Measurements from ENCODE around the gene SOX8. TPM values are rescaled to one million over a fixed set of nuclear protein-coding genes. Genes with fewer than 3 reads are reported as not detected.

SOX8 gene
- total RNA-seq, 1 experiment from 2014 or later: 5.2 TPM

GRCh38 chr16:1032607-1033006 is 51.0 kb downstream of the SOX8 start:
- ChIA-PET POLR2A (no interaction called here), CTCF (no interaction called here), RAD21 (ENCODE audit: low non-redundant PET in 1 of 2, low total read pairs in 2 of 2, uncharacterized antibody in 2 of 2, unreplicated experiment in 2 of 2) (no interaction called here)
- DNase-seq (ENCODE audit: low read depth, low spot score) (no peak), ATAC-seq (no peak)
- peaks cover 0 to 8% of the 10 kb centered on the region in 2 experiments; a peak in 1 of 4 replicates for H3K9me3 ChIP-seq (ENCODE audit: control insufficient read depth in 1 of 2, insufficient read depth in 1 of 2, low read depth in 1 of 2, low read length in 2 of 2)
- no peaks in the 10 kb centered on the region for H3K79me2 ChIP-seq (ENCODE audit: insufficient read depth, low read length)
- no peak overlapping the region for H3K9ac ChIP-seq (ENCODE audit: low read length)
- TF ChIP-seq EZH2 (IDR thresholded peaks at IDR 0.05) (no peak), YY1 (IDR thresholded peaks at IDR 0.05; ENCODE audit: extremely low read depth, insufficient replicate concordance, low read depth, low read length) (no peak), TCF7L2 (IDR thresholded peaks at IDR 0.05; ENCODE audit: borderline replicate concordance, extremely low read depth, insufficient read depth, insufficient read length) (no peak), FOSL1 (IDR thresholded peaks at IDR 0.05; ENCODE audit: low read depth) (no peak), CEBPB (IDR thresholded peaks at IDR 0.05; ENCODE audit: low read depth) (no peak), ZBTB33 (IDR thresholded peaks at IDR 0.05; ENCODE audit: extremely low read depth, insufficient replicate concordance, low read length) (no peak), POLR2AphosphoS5 (IDR thresholded peaks at IDR 0.05; ENCODE audit: low read depth, low read length) (no peak), SIN3A (IDR thresholded peaks at IDR 0.05; ENCODE audit: low read depth) (no peak), SRF (IDR thresholded peaks at IDR 0.05; ENCODE audit: low read depth) (no peak), CBX3 (IDR thresholded peaks at IDR 0.05; ENCODE audit: low read depth) (no peak), RAD21 (IDR thresholded peaks at IDR 0.05; ENCODE audit: low read depth) (no peak), REST (IDR thresholded peaks at IDR 0.05; ENCODE audit: low read depth) (no peak), MAX (IDR thresholded peaks at IDR 0.05) (no peak), CTCF (IDR thresholded peaks at IDR 0.05 in 2 of 3, conservative IDR thresholded peaks at IDR 0.05 in 1 of 3; ENCODE audit: borderline replicate concordance in 1 of 3, insufficient read depth in 1 of 3, low read depth in 2 of 3, low read length in 2 of 3) (no peak), POLR2A (IDR thresholded peaks at IDR 0.05; ENCODE audit: borderline replicate concordance, extremely low read depth, insufficient read depth, insufficient read length) (no peak), ZNF274 (IDR thresholded peaks at IDR 0.05; ENCODE audit: low read depth, low read length) (no peak)
- H3K27ac ChIP-seq (ENCODE audit: low read depth, low read length): no peak overlapping the region
- no peaks in the 10 kb centered on the region for H4K20me1 ChIP-seq (ENCODE audit: insufficient read depth)
- H3K9me2 ChIP-seq (ENCODE audit: insufficient read depth): no peaks in the 10 kb centered on the region
- no peak overlapping the region for H2AFZ ChIP-seq (ENCODE audit: low read depth, low read length, poor library complexity, severe bottlenecking)
- H3K4me2 ChIP-seq (ENCODE audit: low read length): no peak overlapping the region
- H3K36me3 ChIP-seq (ENCODE audit: control insufficient read depth in 1 of 2, insufficient read depth in 2 of 2, low read length in 2 of 2): no peaks in the 10 kb centered on the region
- H3K27me3 ChIP-seq (ENCODE audit: insufficient read depth, low read length): 0 out of 2 replicates have a peak, but pooled peaks cover 3% of the 10 kb centered on the region
- intact Hi-C loops (cut with micrococcal nuclease): no loop called here
- H3K4me1 ChIP-seq (ENCODE audit: control insufficient read depth in 1 of 2, insufficient read depth in 2 of 2, low read length in 2 of 2): peaks cover 0 to 12% of the 10 kb centered on the region in 2 experiments; a peak in 2 of 4 replicates
- BruUV-seq (replicated peaks): no TSS peak
- H3K4me3 ChIP-seq (replicated peaks in 1 of 2; ENCODE audit: low read depth in 1 of 2, low read length in 2 of 2): no peak overlapping the region
